ENCODE results near the gene TRHDE. TPM values are rescaled to one million over a fixed set of nuclear protein-coding genes. Genes with fewer than 3 reads are reported as not detected.

Gene TRHDE
- polyA plus RNA-seq, 1 donor from 2014 or later: 20.6 TPM

DNA sequence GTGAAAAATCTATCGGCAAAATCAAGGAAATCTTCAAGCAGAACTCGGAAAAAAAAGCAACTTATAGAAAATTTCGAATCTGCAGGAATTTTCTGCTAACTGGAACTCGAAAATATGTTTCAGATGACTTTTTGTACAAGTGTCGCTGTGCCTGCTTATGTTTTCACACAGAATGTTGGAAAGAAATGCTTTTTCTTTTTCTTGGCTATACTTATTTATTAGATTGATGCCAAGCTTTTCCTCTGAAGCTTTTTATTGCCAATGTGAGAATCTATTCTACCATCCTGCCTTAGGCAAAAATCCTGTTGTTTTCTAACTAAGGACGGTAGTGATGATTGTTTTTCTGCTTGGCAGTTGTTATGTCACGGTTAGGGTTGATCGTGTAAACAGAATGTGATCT is 65.8 kb downstream of the TRHDE start:
- Histone ChIP-seq H2AFZ (ENCODE audit: low read depth, low read length) (no peak overlapping the region), H3K36me3 (ENCODE audit: insufficient read depth, low read length) (no peaks in the 10 kb centered on the region), H3K4me3 (ENCODE audit: low read length) (no peak overlapping the region), H3K9me3 (ENCODE audit: low read length) (no peaks in the 10 kb centered on the region), H3K4me2 (ENCODE audit: low read length) (no peak overlapping the region), H3K27ac (ENCODE audit: low read length) (no peak overlapping the region), H3K79me2 (replicated peaks; ENCODE audit: insufficient read depth, low read length) (no peaks in the 10 kb centered on the region), H3K9ac (ENCODE audit: low read length) (no peak overlapping the region), H4K20me1 (ENCODE audit: insufficient read depth) (no peaks in the 10 kb centered on the region), H3K9me2 (ENCODE audit: insufficient read depth, low read length) (no peaks in the 10 kb centered on the region), H3F3A (ENCODE audit: insufficient read depth, low read length, poor library complexity, severe bottlenecking) (no peaks in the 10 kb centered on the region), H3K27me3 (ENCODE audit: insufficient read depth, low read depth, low read length) (no peaks in the 10 kb centered on the region)
- TF ChIP-seq EZH2 (IDR thresholded peaks at IDR 0.05; ENCODE audit: borderline replicate concordance, insufficient read depth, low read length, poor library complexity, severe bottlenecking) (no peak), POLR2AphosphoS5 (IDR thresholded peaks at IDR 0.05) (no peak), SMC3 (conservative IDR thresholded peaks at IDR 0.05; ENCODE audit: poor library complexity) (no peak), EP300 (conservative IDR thresholded peaks at IDR 0.05; ENCODE audit: poor library complexity, severe bottlenecking) (no peak), TAF1 (IDR thresholded peaks at IDR 0.05; ENCODE audit: low read depth) (no peak), MXI1 (conservative IDR thresholded peaks at IDR 0.05; ENCODE audit: poor library complexity, severe bottlenecking) (no peak), RAD21 (conservative IDR thresholded peaks at IDR 0.05) (no peak)
- TF ChIP-seq, protein P1, sequence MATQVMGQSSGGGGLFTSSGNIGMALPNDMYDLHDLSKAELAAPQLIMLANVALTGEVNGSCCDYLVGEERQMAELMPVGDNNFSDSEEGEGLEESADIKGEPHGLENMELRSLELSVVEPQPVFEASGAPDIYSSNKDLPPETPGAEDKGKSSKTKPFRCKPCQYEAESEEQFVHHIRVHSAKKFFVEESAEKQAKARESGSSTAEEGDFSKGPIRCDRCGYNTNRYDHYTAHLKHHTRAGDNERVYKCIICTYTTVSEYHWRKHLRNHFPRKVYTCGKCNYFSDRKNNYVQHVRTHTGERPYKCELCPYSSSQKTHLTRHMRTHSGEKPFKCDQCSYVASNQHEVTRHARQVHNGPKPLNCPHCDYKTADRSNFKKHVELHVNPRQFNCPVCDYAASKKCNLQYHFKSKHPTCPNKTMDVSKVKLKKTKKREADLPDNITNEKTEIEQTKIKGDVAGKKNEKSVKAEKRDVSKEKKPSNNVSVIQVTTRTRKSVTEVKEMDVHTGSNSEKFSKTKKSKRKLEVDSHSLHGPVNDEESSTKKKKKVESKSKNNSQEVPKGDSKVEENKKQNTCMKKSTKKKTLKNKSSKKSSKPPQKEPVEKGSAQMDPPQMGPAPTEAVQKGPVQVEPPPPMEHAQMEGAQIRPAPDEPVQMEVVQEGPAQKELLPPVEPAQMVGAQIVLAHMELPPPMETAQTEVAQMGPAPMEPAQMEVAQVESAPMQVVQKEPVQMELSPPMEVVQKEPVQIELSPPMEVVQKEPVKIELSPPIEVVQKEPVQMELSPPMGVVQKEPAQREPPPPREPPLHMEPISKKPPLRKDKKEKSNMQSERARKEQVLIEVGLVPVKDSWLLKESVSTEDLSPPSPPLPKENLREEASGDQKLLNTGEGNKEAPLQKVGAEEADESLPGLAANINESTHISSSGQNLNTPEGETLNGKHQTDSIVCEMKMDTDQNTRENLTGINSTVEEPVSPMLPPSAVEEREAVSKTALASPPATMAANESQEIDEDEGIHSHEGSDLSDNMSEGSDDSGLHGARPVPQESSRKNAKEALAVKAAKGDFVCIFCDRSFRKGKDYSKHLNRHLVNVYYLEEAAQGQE (IDR thresholded peaks at IDR 0.05; ENCODE audit: borderline replicate concordance): no peak
- TF ChIP-seq, protein P2, sequence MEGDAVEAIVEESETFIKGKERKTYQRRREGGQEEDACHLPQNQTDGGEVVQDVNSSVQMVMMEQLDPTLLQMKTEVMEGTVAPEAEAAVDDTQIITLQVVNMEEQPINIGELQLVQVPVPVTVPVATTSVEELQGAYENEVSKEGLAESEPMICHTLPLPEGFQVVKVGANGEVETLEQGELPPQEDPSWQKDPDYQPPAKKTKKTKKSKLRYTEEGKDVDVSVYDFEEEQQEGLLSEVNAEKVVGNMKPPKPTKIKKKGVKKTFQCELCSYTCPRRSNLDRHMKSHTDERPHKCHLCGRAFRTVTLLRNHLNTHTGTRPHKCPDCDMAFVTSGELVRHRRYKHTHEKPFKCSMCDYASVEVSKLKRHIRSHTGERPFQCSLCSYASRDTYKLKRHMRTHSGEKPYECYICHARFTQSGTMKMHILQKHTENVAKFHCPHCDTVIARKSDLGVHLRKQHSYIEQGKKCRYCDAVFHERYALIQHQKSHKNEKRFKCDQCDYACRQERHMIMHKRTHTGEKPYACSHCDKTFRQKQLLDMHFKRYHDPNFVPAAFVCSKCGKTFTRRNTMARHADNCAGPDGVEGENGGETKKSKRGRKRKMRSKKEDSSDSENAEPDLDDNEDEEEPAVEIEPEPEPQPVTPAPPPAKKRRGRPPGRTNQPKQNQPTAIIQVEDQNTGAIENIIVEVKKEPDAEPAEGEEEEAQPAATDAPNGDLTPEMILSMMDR (IDR thresholded peaks at IDR 0.05; ENCODE audit: poor library complexity, severe bottlenecking): no peak

DNA sequence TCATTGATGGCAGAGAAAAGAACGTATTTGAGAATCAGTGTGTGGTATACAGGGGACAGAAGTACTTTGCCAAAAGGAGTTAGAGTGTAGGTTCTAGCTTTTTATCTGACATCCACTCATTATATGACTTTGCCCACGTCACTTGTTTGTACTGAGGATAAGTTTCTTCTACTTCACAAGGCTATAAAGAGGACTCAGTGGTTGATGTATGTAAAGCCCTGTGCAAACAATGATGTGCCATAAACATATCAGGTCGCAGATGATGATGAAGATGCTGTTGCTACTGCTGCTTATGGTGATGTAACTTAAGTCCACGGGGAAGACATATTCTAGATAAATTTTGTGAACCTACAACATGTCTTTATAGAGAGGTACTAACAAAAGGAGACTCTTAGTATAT is 66.3 kb downstream of the TRHDE start:
- no peak overlapping the region for H3K9ac ChIP-seq (ENCODE audit: low read length)
- no peaks in the 10 kb centered on the region for H3K9me2 ChIP-seq (ENCODE audit: insufficient read depth, low read length)
- no peak overlapping the region for H2AFZ ChIP-seq (ENCODE audit: low read depth, low read length)
- H3K36me3 ChIP-seq (ENCODE audit: insufficient read depth, low read length): no peaks in the 10 kb centered on the region
- no peak overlapping the region for H3K4me2 ChIP-seq (ENCODE audit: low read length)
- H3K4me3 ChIP-seq (ENCODE audit: low read length): no peak overlapping the region
- H3K27ac ChIP-seq (ENCODE audit: low read length): no peak overlapping the region
- H3K27me3 ChIP-seq (ENCODE audit: insufficient read depth, low read depth, low read length): no peaks in the 10 kb centered on the region
- H3F3A ChIP-seq (ENCODE audit: insufficient read depth, low read length, poor library complexity, severe bottlenecking): no peaks in the 10 kb centered on the region
- H3K79me2 ChIP-seq (replicated peaks; ENCODE audit: insufficient read depth, low read length): no peaks in the 10 kb centered on the region
- H4K20me1 ChIP-seq (ENCODE audit: insufficient read depth): no peaks in the 10 kb centered on the region
- TF ChIP-seq MXI1 (conservative IDR thresholded peaks at IDR 0.05; ENCODE audit: poor library complexity, severe bottlenecking): no peak
- no peak for TF ChIP-seq TAF1 (IDR thresholded peaks at IDR 0.05; ENCODE audit: low read depth)
- TF ChIP-seq EZH2 (IDR thresholded peaks at IDR 0.05; ENCODE audit: borderline replicate concordance, insufficient read depth, low read length, poor library complexity, severe bottlenecking): no peak
- TF ChIP-seq RAD21 (conservative IDR thresholded peaks at IDR 0.05): no peak
- TF ChIP-seq POLR2AphosphoS5 (IDR thresholded peaks at IDR 0.05): no peak
- TF ChIP-seq SMC3 (conservative IDR thresholded peaks at IDR 0.05; ENCODE audit: poor library complexity): no peak
- H3K9me3 ChIP-seq (ENCODE audit: low read length): no peaks in the 10 kb centered on the region
